Thoracic aorta (tissue), 2 donors: ENCODE results near the gene CEP164. TPM values are rescaled to one million over a fixed set of nuclear protein-coding genes. Genes with fewer than 3 reads are reported as not detected.
"Not testable (repeated sequence)": the region's sequence is repeated elsewhere in the genome, so short reads cannot be mapped to it uniquely, and the experiment has no call there.

Experiments
- ATAC-seq: fragments of 150-250 bp; one replicate; pipeline ENCODE4 v1.8.0; 2017; ENCODE audit warnings: low read depth; ENCODE audit not compliant: insufficient number of reproducible peaks, low FRiP score
- DNase-seq: peaks from one replicate; pipeline ENCODE4 v3.0.0-alpha.2; 2020; ENCODE audit warnings: low spot score
- H3K27ac ChIP-seq, 2 donors: fragments of 200-600 bp; sonication (generic); 1 replicate in 1 of 2; 2 replicates in 1 of 2; pipeline ENCODE4 v1.5.1; 2016; ENCODE audit warnings: mild to moderate bottlenecking in 2 of 2, moderate library complexity in 2 of 2
- H3K27me3 ChIP-seq: fragments of 200-600 bp; sonication (generic); replicated peaks from 2 replicates; pipeline ENCODE4 v1.6.0; 2016; ENCODE audit warnings: mild to moderate bottlenecking; ENCODE audit not compliant: insufficient read depth
- H3K36me3 ChIP-seq: fragments of 200-600 bp; sonication (generic); one replicate; pipeline ENCODE4 v1.5.1; 2016
- H3K4me1 ChIP-seq, 2 donors: fragments of 200-600 bp; sonication (generic); 1 replicate in 1 of 2; 2 replicates in 1 of 2; pipeline versions ENCODE4 v1.5.1 to v1.6.0; 2016; ENCODE audit warnings: low read depth in 2 of 2, mild to moderate bottlenecking in 1 of 2; ENCODE audit not compliant: control insufficient read depth in 1 of 2
- H3K4me3 ChIP-seq: fragments of 200-600 bp; sonication (generic); 2 replicates; pipeline ENCODE4 v1.5.1; 2016; ENCODE audit warnings: mild to moderate bottlenecking
- H3K9me3 ChIP-seq: fragments of 200-600 bp; sonication (generic); 2 replicates; pipeline ENCODE4 v1.5.1; 2016
- CTCF ChIP-seq: fragments of 200-600 bp; sonication (generic); IDR thresholded peaks from one replicate; pipeline ENCODE4 v1.5.1; 2019; ENCODE audit warnings: antibody characterized with exemption
- total RNA-seq, 2 donors: library from RNA; depleted of rRNA; stranded (reverse); fragments of >200 nt; gene quantifications; one replicate each; pipeline versions ENCODE4 v1.1.0 to v1.2.3, GENCODE V29; 2016

CEP164 gene
- total RNA-seq, 2 donors from 2014 or later = 27.9 to 53.4 TPM

GRCh38 chr11:117405898-117406297 is 78.2 kb downstream of the CEP164 start:
- DNase-seq, H3K27ac ChIP-seq, H3K4me3 ChIP-seq, ATAC-seq, H3K27me3 ChIP-seq, H3K9me3 ChIP-seq, H3K4me1 ChIP-seq: not testable (repeated sequence)
- peaks cover 46% of the 10 kb centered on the region for H3K36me3 ChIP-seq

GRCh38 chr11:117407016-117407415 is 79.4 kb downstream of the CEP164 start:
- no peak for TF ChIP-seq CTCF
- Histone ChIP-seq H3K4me1 (no peaks in the 10 kb centered on the region), H3K36me3 (peaks cover 47% of the 10 kb centered on the region), H3K27me3 (no peaks in the 10 kb centered on the region), H3K4me3 (no peak overlapping the region), H3K9me3 (peaks cover 9% of the 10 kb centered on the region), H3K27ac (no peak overlapping the region)
- DNase-seq (no peak), ATAC-seq (no peak)

GRCh38 chr11:117408356-117408755 is 80.7 kb downstream of the CEP164 start:
- Histone ChIP-seq H3K9me3 (peaks cover 9% of the 10 kb centered on the region), H3K27me3 (no peaks in the 10 kb centered on the region), H3K4me3 (no peak overlapping the region), H3K27ac (no peak overlapping the region), H3K4me1 (no peaks in the 10 kb centered on the region), H3K36me3 (peaks cover 50% of the 10 kb centered on the region)
- TF ChIP-seq CTCF = no peak
- DNase-seq (no peak), ATAC-seq (no peak)

- ATAC-seq (no peak), DNase-seq (no peak)
- Histone ChIP-seq H3K4me3 (no peak overlapping the region), H3K27ac (no peak overlapping the region), H3K9me3 (peaks cover 9% of the 10 kb centered on the region), H3K27me3 (no peaks in the 10 kb centered on the region), H3K36me3 (peaks cover 47% of the 10 kb centered on the region), H3K4me1 (no peaks in the 10 kb centered on the region)
- TF ChIP-seq CTCF = no peak
Measured at GRCh38 chr11:117409511-117409910, 81.9 kb downstream of the CEP164 start.

GRCh38 chr11:117410238-117410637 is 82.6 kb downstream of the CEP164 start:
- no peak overlapping the region for H3K4me3 ChIP-seq
- H3K27me3 ChIP-seq = no peaks in the 10 kb centered on the region
- no peak overlapping the region for H3K27ac ChIP-seq
- ATAC-seq (no peak), DNase-seq (no peak)
- H3K36me3 ChIP-seq = peaks cover 42% of the 10 kb centered on the region
- no peak for TF ChIP-seq CTCF
- peaks cover 8% of the 10 kb centered on the region for H3K9me3 ChIP-seq
- H3K4me1 ChIP-seq = no peaks in the 10 kb centered on the region
